ENCODE measurements around the gene CRHR2.
"Not testable (repeated sequence)": the region's sequence is repeated elsewhere in the genome, so short reads cannot be mapped to it uniquely, and the experiment has no call there.

The CRHR2 gene

GRCh38 chr7:30682212-30683083 lies at the start of gene CRHR2:
CRHR2 (minus strand) TSS chr7:30682456; CDS start chr7:30682280, 176 bp downstream.
- DNase-seq = no peak

GRCh38 chr7:30731581-30731980 lies 49.3 kb upstream of the CRHR2 start:
- no peak for DNase-seq

- no peak for DNase-seq
Observed at GRCh38 chr7:30730996-30731395, 48.7 kb upstream of the CRHR2 start.

- DNase-seq = no peak
Observed at GRCh38 chr7:30730097-30730496, 47.8 kb upstream of the CRHR2 start.

GRCh38 chr7:30729642-30730041 lies 47.4 kb upstream of the CRHR2 start:
- DNase-seq = no peak

- no peak for DNase-seq
Observed at GRCh38 chr7:30728591-30729100, 46.4 kb upstream of the CRHR2 start.

- no peak for DNase-seq
Observed at GRCh38 chr7:30727061-30727945, 45.0 kb upstream of the CRHR2 start.

- no peak for DNase-seq
Observed at GRCh38 chr7:30726296-30727006, 44.2 kb upstream of the CRHR2 start.

GRCh38 chr7:30723776-30724175 lies 41.5 kb upstream of the CRHR2 start:
- DNase-seq = no peak

- DNase-seq = no peak
Observed at GRCh38 chr7:30722671-30723070, 40.4 kb upstream of the CRHR2 start.

GRCh38 chr7:30722187-30722586 lies 39.9 kb upstream of the CRHR2 start:
- DNase-seq = no peak

GRCh38 chr7:30721211-30721610 lies 39.0 kb upstream of the CRHR2 start:
- no peak for DNase-seq

- not testable (repeated sequence) for DNase-seq
Observed at GRCh38 chr7:30719434-30719833, 37.2 kb upstream of the CRHR2 start.

GRCh38 chr7:30717181-30717580 lies 34.9 kb upstream of the CRHR2 start:
- no peak for DNase-seq

GRCh38 chr7:30714129-30714528 lies 31.9 kb upstream of the CRHR2 start:
- no peak for DNase-seq

GRCh38 chr7:30713392-30713791 lies 31.1 kb upstream of the CRHR2 start:
- no peak for DNase-seq

GRCh38 chr7:30710669-30711068 lies 28.4 kb upstream of the CRHR2 start:
- DNase-seq = no peak

GRCh38 chr7:30709549-30709948 lies 27.3 kb upstream of the CRHR2 start:
- no peak for DNase-seq

- no peak for DNase-seq
Observed at GRCh38 chr7:30708983-30709382, 26.7 kb upstream of the CRHR2 start.

- DNase-seq = no peak
Observed at GRCh38 chr7:30708412-30708811, 26.2 kb upstream of the CRHR2 start.

- DNase-seq = no peak
Observed at GRCh38 chr7:30707391-30708357, 25.4 kb upstream of the CRHR2 start.

- no peak for DNase-seq
Observed at GRCh38 chr7:30706908-30707307, 24.7 kb upstream of the CRHR2 start.
